ENCODE measurements around the gene TSPAN6. TPM values are rescaled to one million over a fixed set of nuclear protein-coding genes. Genes with fewer than 3 reads are reported as not detected.

The TSPAN6 gene
- total RNA-seq, 1 experiment from 2014 or later, result 7.2 TPM

- H3K9me3 ChIP-seq (ENCODE audit: control insufficient read depth, insufficient read depth, low read depth, low read length), result no peaks in the 10 kb centered on the region
- in situ Hi-C loops (cut with HindIII; ENCODE audit: low pct_unique_long_range_greater_than_20kb, low sequenced_read_pairs), result no loop called here
- no peaks in the 10 kb centered on the region for H3K36me3 ChIP-seq (ENCODE audit: control insufficient read depth, insufficient read depth, low read length)
- BruUV-seq (replicated peaks), result no TSS peak
- ChIA-PET CTCF (interaction anchor here (0.9 kb wide), 1 partner anchor 125 kb away, joined by 4 read pairs; no protein-coding TSS in a partner anchor), POLR2A (no interaction called here)
- intact Hi-C loops (cut with micrococcal nuclease; ENCODE audit: unreplicated experiment), result no loop called here
- H3K27me3 ChIP-seq (ENCODE audit: control insufficient read depth, insufficient read depth, low read length), result no peaks in the 10 kb centered on the region
- H3K4me3 ChIP-seq (ENCODE audit: low read depth in 2 of 2, low read length in 2 of 2), result no peak overlapping the region
- no peaks in the 10 kb centered on the region for H3K4me1 ChIP-seq (ENCODE audit: control insufficient read depth, insufficient read depth, low read length)
- TF ChIP-seq TCF7L2 (IDR thresholded peaks at IDR 0.05; ENCODE audit: low read depth, low read length) (no peak), REST (IDR thresholded peaks at IDR 0.05; ENCODE audit: insufficient read depth in 1 of 2, low read depth in 2 of 2, low read length in 1 of 2) (no peak), POLR2AphosphoS5 (IDR thresholded peaks at IDR 0.05; ENCODE audit: low read depth, low read length) (no peak), SIN3A (IDR thresholded peaks at IDR 0.05; ENCODE audit: borderline replicate concordance, insufficient read depth, low read depth, low read length) (no peak)
- TF ChIP-seq, protein P1, sequence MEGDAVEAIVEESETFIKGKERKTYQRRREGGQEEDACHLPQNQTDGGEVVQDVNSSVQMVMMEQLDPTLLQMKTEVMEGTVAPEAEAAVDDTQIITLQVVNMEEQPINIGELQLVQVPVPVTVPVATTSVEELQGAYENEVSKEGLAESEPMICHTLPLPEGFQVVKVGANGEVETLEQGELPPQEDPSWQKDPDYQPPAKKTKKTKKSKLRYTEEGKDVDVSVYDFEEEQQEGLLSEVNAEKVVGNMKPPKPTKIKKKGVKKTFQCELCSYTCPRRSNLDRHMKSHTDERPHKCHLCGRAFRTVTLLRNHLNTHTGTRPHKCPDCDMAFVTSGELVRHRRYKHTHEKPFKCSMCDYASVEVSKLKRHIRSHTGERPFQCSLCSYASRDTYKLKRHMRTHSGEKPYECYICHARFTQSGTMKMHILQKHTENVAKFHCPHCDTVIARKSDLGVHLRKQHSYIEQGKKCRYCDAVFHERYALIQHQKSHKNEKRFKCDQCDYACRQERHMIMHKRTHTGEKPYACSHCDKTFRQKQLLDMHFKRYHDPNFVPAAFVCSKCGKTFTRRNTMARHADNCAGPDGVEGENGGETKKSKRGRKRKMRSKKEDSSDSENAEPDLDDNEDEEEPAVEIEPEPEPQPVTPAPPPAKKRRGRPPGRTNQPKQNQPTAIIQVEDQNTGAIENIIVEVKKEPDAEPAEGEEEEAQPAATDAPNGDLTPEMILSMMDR (IDR thresholded peaks at IDR 0.05), result no peak
- DNase-seq (ENCODE audit: low read depth, low spot score) (no peak), ATAC-seq (no peak)
- no peak overlapping the region for H3K27ac ChIP-seq (ENCODE audit: low read length)
Observed at GRCh38 chrX:100643212-100643611, 6.6 kb upstream of the TSPAN6 start.

DNA sequence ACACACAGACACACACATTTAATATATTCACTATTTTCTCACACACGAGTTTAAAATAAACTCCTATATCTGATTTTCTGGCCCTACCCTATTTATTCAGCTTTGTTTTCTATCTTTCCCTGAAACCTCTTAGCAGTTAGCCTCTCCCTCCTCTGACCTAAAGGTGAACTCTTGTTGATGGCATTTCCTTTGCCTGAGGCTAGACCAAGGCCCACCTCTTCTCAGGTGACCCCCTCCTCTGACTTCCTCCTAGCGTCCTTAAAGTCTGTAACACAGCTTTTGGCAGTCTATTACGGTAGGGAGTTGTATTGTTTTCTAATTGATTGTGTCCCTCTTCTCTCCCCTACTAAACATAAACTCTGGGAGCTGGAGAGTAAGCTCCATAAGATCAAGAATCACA is 5.7 kb upstream of the TSPAN6 start:
- CTCF ChIA-PET, result interaction anchor here (0.5 kb wide), 1 partner anchor 136 kb away, joined by 3 read pairs; no protein-coding TSS in a partner anchor

More for the DNA sequence above, 5.7 kb upstream of the TSPAN6 start:
- TF ChIP-seq SIN3A (IDR thresholded peaks at IDR 0.05; ENCODE audit: borderline replicate concordance, insufficient read depth, low read depth, low read length) (no peak), POLR2AphosphoS5 (IDR thresholded peaks at IDR 0.05; ENCODE audit: low read depth, low read length) (no peak), TCF7L2 (IDR thresholded peaks at IDR 0.05; ENCODE audit: low read depth, low read length) (no peak), REST (IDR thresholded peaks at IDR 0.05; ENCODE audit: insufficient read depth in 1 of 2, low read depth in 2 of 2, low read length in 1 of 2) (no peak)
- TF ChIP-seq, protein P1 (IDR thresholded peaks at IDR 0.05), result no peak
- H3K27me3 ChIP-seq (ENCODE audit: control insufficient read depth, insufficient read depth, low read length), result no peaks in the 10 kb centered on the region
- in situ Hi-C loops (cut with HindIII; ENCODE audit: low pct_unique_long_range_greater_than_20kb, low sequenced_read_pairs), result no loop called here
- H3K4me1 ChIP-seq (ENCODE audit: control insufficient read depth, insufficient read depth, low read length), result no peaks in the 10 kb centered on the region
- no peaks in the 10 kb centered on the region for H3K36me3 ChIP-seq (ENCODE audit: control insufficient read depth, insufficient read depth, low read length)
- ATAC-seq (no peak), DNase-seq (ENCODE audit: low read depth, low spot score) (no peak)
- H3K4me3 ChIP-seq (ENCODE audit: low read depth in 2 of 2, low read length in 2 of 2), result no peak overlapping the region
- no peaks in the 10 kb centered on the region for H3K9me3 ChIP-seq (ENCODE audit: control insufficient read depth, insufficient read depth, low read depth, low read length)
- no TSS peak for BruUV-seq (replicated peaks)
- intact Hi-C loops (cut with micrococcal nuclease; ENCODE audit: unreplicated experiment), result no loop called here
- POLR2A ChIA-PET, result no interaction called here
- H3K27ac ChIP-seq (ENCODE audit: low read length), result no peak overlapping the region
